A549 (cell line): ENCODE results near the gene SF3A1.

Source experiments
- BHLHE40 ChIP-seq: IDR thresholded peaks from 2 replicates; pipeline ENCODE4 v1.6.1; 2012; ENCODE audit warnings: low read depth, low read length, inconsistent platforms
- CHD2 ChIP-seq: fragments of 150-350 bp; IDR thresholded peaks from 2 replicates; pipeline ENCODE4 v1.6.1; 2014; ENCODE audit warnings: low read length; ENCODE audit not compliant: partially characterized antibody
- CTCF ChIP-seq: fragments of >200 bp; sonication (Bioruptor Twin); formaldehyde crosslinking; IDR thresholded peaks from 3 replicates; pipeline ENCODE4 v1.5.1; 2016
- EP300 ChIP-seq, 2 experiments: fragments of >200 bp; sonication (Bioruptor Twin); formaldehyde crosslinking; IDR thresholded peaks; 2 replicates in 1 of 2; 3 replicates in 1 of 2; pipeline ENCODE4 v1.6.1; 2016 to 2017
- JUN ChIP-seq, 2 experiments: fragments of >200 bp; sonication (Bioruptor Twin); formaldehyde crosslinking; IDR thresholded peaks; 2 replicates in 1 of 2; 3 replicates in 1 of 2; pipeline ENCODE4 v1.6.1; 2016 to 2017
- KDM1A ChIP-seq: fragments of 200-600 bp; sonication (generic); IDR thresholded peaks from 2 replicates; pipeline ENCODE4 v1.6.1; 2016; ENCODE audit warnings: low read depth, mild to moderate bottlenecking
- MAX ChIP-seq: IDR thresholded peaks from 2 replicates; pipeline ENCODE4 v1.6.1; 2012
- PBX3 ChIP-seq: IDR thresholded peaks from 2 replicates; pipeline ENCODE4 v1.6.1; 2012
- REST ChIP-seq: fragments of 200-600 bp; sonication (generic); IDR thresholded peaks from 2 replicates; pipeline ENCODE4 v1.6.1; 2016; ENCODE audit warnings: antibody characterized with exemption, mild to moderate bottlenecking, moderate library complexity
- ZFP36 ChIP-seq: fragments of 450-650 bp; IDR thresholded peaks from 2 replicates; pipeline ENCODE4 v1.6.1; 2014; ENCODE audit warnings: borderline replicate concordance; ENCODE audit not compliant: partially characterized antibody

GRCh38 chr22:30283342-30283741 lies 73.4 kb downstream of the SF3A1 start:
- TF ChIP-seq BHLHE40 (no peak), CTCF (no peak), REST (no peak), KDM1A (no peak), PBX3 (no peak), JUN (IDR thresholded peaks at IDR 0.05) (no peak), ZFP36 (no peak), CHD2 (no peak), MAX (no peak), EP300 (IDR thresholded peaks at IDR 0.05) (no peak)
